MCF 10A (cell line): Measurements from ENCODE around the gene GGTA1. TPM values are rescaled to one million over a fixed set of nuclear protein-coding genes. Genes with fewer than 3 reads are reported as not detected.

ENCODE experiments used
- BruUV-seq: library from RNA; stranded (reverse); fragments of 400-500 nt; replicated peaks from 2 replicates; lab custom pipeline; 2021; lab: Mats Ljungman, UMichigan
- CTCF ChIA-PET: fragments of 300-600 bp; sonication (Branson Sonifier 250); formaldehyde crosslinking; extraction: SDS; loops from one replicate; lab custom pipeline; 2021; ENCODE audit warnings: antibody characterized with exemption, inconsistent platforms; lab: Yijun Ruan, JAX
- POLR2A ChIA-PET: fragments of 300-600, 350-650 bp; sonication (Branson Sonifier 250); formaldehyde crosslinking; extraction: SDS; loops from one replicate; lab custom pipeline; 2020; ENCODE audit warnings: antibody characterized with exemption, inconsistent platforms; lab: Yijun Ruan, JAX
- DNase-seq: peaks from one replicate; pipeline ENCODE4 v3.0.0-alpha.2; 2018; ENCODE audit not compliant: unreplicated experiment
- H3K27ac Mint-ChIP-seq: one replicate; pipeline ENCODE4 v1.8.0; 2022; ENCODE audit warnings: mild to moderate bottlenecking, low read depth, mixed read lengths; ENCODE audit not compliant: unreplicated experiment
- H3K27me3 Mint-ChIP-seq: one replicate; pipeline ENCODE4 v1.8.0; 2022; ENCODE audit warnings: mixed read lengths; ENCODE audit not compliant: insufficient read depth, unreplicated experiment
- H3K36me3 Mint-ChIP-seq: one replicate; pipeline ENCODE4 v1.8.0; 2022; ENCODE audit warnings: mild to moderate bottlenecking, moderate library complexity, mixed read lengths; ENCODE audit not compliant: insufficient read depth, unreplicated experiment
- H3K4me1 Mint-ChIP-seq: one replicate; pipeline ENCODE4 v1.8.0; 2022; ENCODE audit warnings: mixed read lengths; ENCODE audit not compliant: insufficient read depth, unreplicated experiment
- H3K4me3 Mint-ChIP-seq: one replicate; pipeline ENCODE4 v1.8.0; 2022; ENCODE audit warnings: mild to moderate bottlenecking, moderate library complexity, mixed read lengths; ENCODE audit not compliant: unreplicated experiment
- H3K9me3 Mint-ChIP-seq: one replicate; pipeline ENCODE4 v1.8.0; 2022; ENCODE audit warnings: mixed read lengths; ENCODE audit not compliant: unreplicated experiment
- CTCF ChIP-seq: fragments of 200-600 bp; IDR thresholded peaks from one replicate; pipeline ENCODE4 v1.8.0; 2022; ENCODE audit warnings: antibody characterized with exemption, mild to moderate bottlenecking; ENCODE audit not compliant: unreplicated experiment
- intact Hi-C: fragments of 100-400 bp; cut with micrococcal nuclease; formaldehyde crosslinking; loops from 2 replicates; pipeline ENCODE4 v1.14.1; 2022
- total RNA-seq: library from RNA; stranded (reverse); gene quantifications from 2 replicates; pipeline ENCODE4 v1.2.3, GENCODE V29; 2022

GGTA1 gene
- total RNA-seq, 1 experiment from 2014 or later, result not detected

DNA sequence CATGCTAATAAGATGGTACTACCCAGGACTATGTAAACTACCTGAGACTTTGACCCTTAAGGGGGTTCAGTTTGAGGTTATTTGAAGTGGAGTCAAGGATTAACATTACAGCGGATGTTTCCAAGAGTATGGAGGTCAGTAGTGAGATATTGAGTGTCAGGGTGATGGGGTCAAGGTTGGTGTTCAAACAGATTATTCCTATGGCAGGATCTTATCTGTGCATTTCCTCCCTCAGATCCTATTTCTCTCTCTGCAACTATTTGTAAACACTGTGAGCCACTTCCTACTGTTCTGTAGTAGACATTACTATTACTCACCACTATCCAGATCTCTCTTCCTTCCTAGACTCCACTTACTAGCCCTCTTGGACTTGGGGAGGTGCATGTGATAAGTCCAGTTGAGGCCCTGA, 75.6 kb downstream of the GGTA1 start:
- CTCF ChIA-PET, result interaction anchor here (0.6 kb wide), 2 partner anchors 12 to 29 kb away, joined by 3 read pairs; no protein-coding TSS in a partner anchor
- intact Hi-C loops, result no loop called here
- Mint-ChIP-seq H3K4me1 (no peaks in the 10 kb centered on the region), H3K36me3 (no peaks in the 10 kb centered on the region), H3K27ac (no peak overlapping the region), H3K27me3 (peaks cover 12% of the 10 kb centered on the region), H3K9me3 (peaks cover 8% of the 10 kb centered on the region), H3K4me3 (no peak overlapping the region)
- BruUV-seq, result no TSS peak
- TF ChIP-seq CTCF, result no peak
- DNase-seq, result no peak
- POLR2A ChIA-PET, result interaction anchor here (0.5 kb wide), 1 partner anchor 9 kb away, joined by 3 read pairs; no protein-coding TSS in a partner anchor

DNA sequence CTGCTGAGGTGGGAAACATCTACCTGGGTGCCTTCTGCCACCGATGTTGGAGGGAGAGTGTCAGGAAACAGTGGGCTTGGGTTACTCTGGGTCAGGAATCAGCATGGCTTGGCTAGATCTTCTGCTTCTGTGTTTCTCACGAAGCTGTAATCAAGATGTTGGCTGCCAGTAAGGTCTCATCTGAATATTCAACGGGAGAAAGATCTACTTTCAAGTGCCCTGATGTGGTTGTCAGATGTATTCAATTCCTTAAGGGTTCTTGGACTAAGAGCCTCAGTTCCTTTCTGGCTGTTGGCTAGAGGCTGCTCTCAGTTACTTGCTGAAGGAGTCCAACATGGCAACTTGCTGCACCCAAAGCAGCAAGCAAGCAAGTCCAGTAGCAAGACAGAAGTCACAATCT, 87.7 kb downstream of the GGTA1 start:
- H3K4me1 Mint-ChIP-seq, result no peaks in the 10 kb centered on the region
- TF ChIP-seq CTCF, result no peak
- ChIA-PET CTCF (interaction anchor here (1.3 kb wide), 1 partner anchor 12 kb away, joined by 4 read pairs; no protein-coding TSS in a partner anchor), POLR2A (no interaction called here)
- no peak overlapping the region for H3K4me3 Mint-ChIP-seq
- no peak overlapping the region for H3K27ac Mint-ChIP-seq
- no peak for DNase-seq
- no peaks in the 10 kb centered on the region for H3K36me3 Mint-ChIP-seq
- intact Hi-C loops, result no loop called here
- no peaks in the 10 kb centered on the region for H3K9me3 Mint-ChIP-seq
- no TSS peak for BruUV-seq
- H3K27me3 Mint-ChIP-seq, result no peaks in the 10 kb centered on the region

DNA sequence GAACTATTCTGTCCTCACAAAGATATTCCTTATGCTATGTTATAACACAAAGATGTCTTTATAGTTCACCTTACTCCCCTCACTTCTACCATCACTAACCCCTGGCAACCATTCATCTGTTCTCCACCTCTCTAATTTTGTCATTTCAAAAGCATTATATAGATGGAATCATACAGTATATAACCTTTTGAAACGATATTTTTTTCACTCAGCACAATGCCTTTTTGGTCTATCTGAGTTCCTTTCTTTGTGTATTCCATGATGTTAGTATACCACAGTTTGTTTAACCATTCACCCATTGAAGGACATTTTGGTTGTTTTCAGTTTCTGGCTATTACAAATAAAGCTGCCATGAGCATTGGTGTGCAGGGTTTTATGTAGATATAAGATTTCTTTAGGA, 93.7 kb downstream of the GGTA1 start:
- CTCF ChIA-PET, result interaction anchor here (3.0 kb wide), 1 partner anchor 86 kb away, joined by 10 read pairs; no protein-coding TSS in a partner anchor
- Mint-ChIP-seq H3K9me3 (peaks cover 7% of the 10 kb centered on the region), H3K36me3 (no peaks in the 10 kb centered on the region), H3K27me3 (no peaks in the 10 kb centered on the region), H3K27ac (no peak overlapping the region), H3K4me1 (no peaks in the 10 kb centered on the region), H3K4me3 (no peak overlapping the region)
- POLR2A ChIA-PET, result interaction anchor here (1.0 kb wide), 1 partner anchor 83 kb away, joined by 4 read pairs; no protein-coding TSS in a partner anchor
- intact Hi-C loops, result no loop called here
- no peak for TF ChIP-seq CTCF
- DNase-seq, result no peak
- BruUV-seq, result no TSS peak

Other genes starting within 250 kb of the GGTA1 start
- gene GSN, start 231.7 kb downstream of the GGTA1 start, total RNA-seq, result 21.9 and 24.9 TPM in 2 replicates
- gene STOM, start 129.6 kb downstream of the GGTA1 start, total RNA-seq, result 200 and 231 TPM in 2 replicates
- 15.5 and 17.0 TPM in 2 replicates for gene DAB2IP, start 151.8 kb upstream of the GGTA1 start, total RNA-seq